Placental epithelial cell (primary cell): ENCODE measurements around the gene TMEM212. TPM values are rescaled to one million over a fixed set of nuclear protein-coding genes. Genes with fewer than 3 reads are reported as not detected.

Experiments used
- total RNA-seq: library from RNA; depleted of rRNA; stranded (reverse); fragments of >200 nt; gene quantifications from 2 replicates; pipeline ENCODE4 v1.2.3, GENCODE V29; 2012

TMEM212 gene
- 0.22 TPM in 1 of 2 replicates, not detected in the other for total RNA-seq

GRCh38 chr3:171842864-171843518 is at the start of gene TMEM212:
Gene TMEM212, plus strand, starts transcription at chr3:171843349. Its CDS starts 35 bp downstream, at chr3:171843384.

GRCh38 chr3:171809861-171810628 is 33.1 kb upstream of the TMEM212 start, which contains the start of gene PLD1:
Gene PLD1, minus strand, starts transcription at chr3:171810483. Its CDS starts 72,432 bp downstream, at chr3:171738051.

Other genes with a start within 250 kb of the TMEM212 start
- 17.8 and 30.6 TPM in 2 replicates for gene PLD1, start 32.9 kb upstream of the TMEM212 start, total RNA-seq
- 217 and 298 TPM in 2 replicates for gene FNDC3B, start 196.2 kb downstream of the TMEM212 start, total RNA-seq